HepG2 (cell line): ENCODE data around the gene MAGIX. TPM values are rescaled to one million over a fixed set of nuclear protein-coding genes. Genes with fewer than 3 reads are reported as not detected.

Source experiments
- ATAC-seq: fragments of 200-7000 bp; cut with Tn5 transposase; 3 replicates; pipeline ENCODE4 v1.9.1; 2020; ENCODE audit warnings: mild to moderate bottlenecking, moderate library complexity
- Bru-seq: library from RNA; stranded (reverse); fragments of 400-500 nt; gene quantifications from one replicate; lab custom pipeline; 2021; lab: Mats Ljungman, UMichigan
- BruChase-seq, 2 experiments: library from RNA; stranded (reverse); fragments of 400-500 nt; gene quantifications; one replicate each; lab custom pipeline; 2021; lab: Mats Ljungman, UMichigan
- BruUV-seq: library from RNA; stranded (reverse); fragments of 400-500 nt; replicated peaks from 2 replicates; lab custom pipeline; 2021; lab: Mats Ljungman, UMichigan
- CTCF ChIA-PET: fragments of 300-600 bp; formaldehyde crosslinking; extraction: SDS; loops from one replicate; lab custom pipeline; 2021; ENCODE audit warnings: low total read pairs, inconsistent platforms, low intra/inter-chr PET ratio; lab: Yijun Ruan, JAX
- POLR2A ChIA-PET: fragments of 350-600 bp; sonication (Branson Sonifier 250); formaldehyde crosslinking; loops from one replicate; lab custom pipeline; 2020; ENCODE audit warnings: antibody characterized with exemption, inconsistent platforms; lab: Yijun Ruan, JAX
- DNase-seq: peaks from one replicate; pipeline ENCODE4 v3.0.0-alpha.2; 2015; ENCODE audit warnings: low spot score
- FAIRE-seq: peaks from 3 replicates; lab custom pipeline; 2011; peaks lifted over from hg19 to GRCh38; lab: Jason Lieb, UNC
- H2AFZ ChIP-seq: one replicate; pipeline ENCODE4 v1.6.1; 2011; ENCODE audit warnings: low read length, inconsistent platforms
- H3K27ac ChIP-seq: fragments of 300-600 bp; 3 replicates; pipeline ENCODE4 v1.8.0; 2011; ENCODE audit warnings: mixed run types, mild to moderate bottlenecking, mixed read lengths, low read length, inconsistent platforms; ENCODE audit not compliant: insufficient read depth; ENCODE audit errors: extremely low read length
- H3K27me3 ChIP-seq, 2 experiments: fragments of 200-600 bp in 1 of 2; 2 replicates in 1 of 2; 3 replicates in 1 of 2; pipeline versions ENCODE4 v1.6.0 to v1.8.0; 2011; ENCODE audit warnings: low read length in 2 of 2, mild to moderate bottlenecking in 2 of 2, moderate library complexity in 2 of 2, inconsistent platforms in 1 of 2; ENCODE audit not compliant: insufficient read depth in 2 of 2, control insufficient read depth in 1 of 2
- H3K36me3 ChIP-seq, 2 experiments: fragments of 200-600 bp in 1 of 2; replicated peaks in 1 of 2; 2 replicates in 1 of 2; 3 replicates in 1 of 2; pipeline versions ENCODE4 v1.5.1 to v1.8.0; 2011; ENCODE audit warnings: low read length in 2 of 2, inconsistent platforms in 1 of 2; ENCODE audit not compliant: insufficient read depth in 2 of 2, control insufficient read depth in 1 of 2
- H3K4me1 ChIP-seq: 2 replicates; pipeline ENCODE4 v1.5.1; 2012; ENCODE audit warnings: low read length, inconsistent platforms; ENCODE audit not compliant: insufficient read depth
- H3K4me2 ChIP-seq: 2 replicates; pipeline ENCODE4 v1.6.0; 2011; ENCODE audit warnings: low read depth, low read length, inconsistent platforms
- H3K4me3 ChIP-seq, 3 experiments: fragments of 200-600 bp in 1 of 3; sonication (generic), shearing (Covaris generic) in 1 of 3; replicated peaks in 1 of 3; 2 replicates each; pipeline ENCODE4 v1.5.1; 2011 to 2016; ENCODE audit warnings: low read length in 3 of 3, inconsistent platforms in 2 of 3, low read depth in 2 of 3, mild to moderate bottlenecking in 2 of 3, control low read depth in 1 of 3, mixed read lengths in 1 of 3; ENCODE audit not compliant: insufficient read depth in 1 of 3
- H3K79me2 ChIP-seq: one replicate; pipeline ENCODE4 v1.6.1; 2011; ENCODE audit warnings: low read length, inconsistent platforms; ENCODE audit not compliant: insufficient read depth
- H3K9ac ChIP-seq: 2 replicates; pipeline ENCODE4 v1.6.0; 2011; ENCODE audit warnings: mild to moderate bottlenecking, low read depth, low read length, inconsistent platforms; ENCODE audit not compliant: insufficient read depth
- H3K9me3 ChIP-seq: 2 replicates; pipeline ENCODE4 v1.5.1; 2012; ENCODE audit warnings: mild to moderate bottlenecking, low read length
- H4K20me1 ChIP-seq: 2 replicates; pipeline ENCODE4 v1.6.0; 2011; ENCODE audit warnings: inconsistent platforms, mild to moderate bottlenecking, low read length, moderate library complexity; ENCODE audit not compliant: insufficient read depth
- ZEB1 ChIP-seq: IDR thresholded peaks from 2 replicates; pipeline ENCODE4 v1.6.1; 2012; ENCODE audit warnings: mild to moderate bottlenecking, low read depth, inconsistent platforms; ENCODE audit not compliant: insufficient replicate concordance
- whole genome bisulfite sequencing: methylation state at CpG from one replicate; pipeline ENCODE4 v1.1.6; 2017; ENCODE audit warnings: low lambda C conversion rate; 5-methylcytosine and 5-hydroxymethylcytosine counted together
- in situ Hi-C: cut with HindIII; loops from 2 replicates; pipeline ENCODE4 v1.10.0; 2017; ENCODE audit warnings: low pct_unique_long_range_greater_than_20kb; ENCODE audit not compliant: extremely low pct_ligation_motif_present
- intact Hi-C: fragments of 100-400 bp; cut with micrococcal nuclease; formaldehyde crosslinking; loops from one replicate; pipeline ENCODE4 v1.10.0; 2022; ENCODE audit not compliant: unreplicated experiment
- long read RNA-seq, 2 experiments: library from RNA in 1 of 2; library from polyadenylated mRNA in 1 of 2; stranded (forward) in 1 of 2; unstranded in 1 of 2; transcript quantifications; one replicate each; pipeline ENCODE4 v2.0.0, GENCODE V29; 2019 to 2022
- polyA minus RNA-seq, 3 experiments: library from RNA; depleted of rRNA, polyadenylated mRNA; stranded (reverse); fragments of >200 nt; gene quantifications; 2 replicates each; pipeline ENCODE4 v1.2.3, GENCODE V29; 2011; ENCODE audit warnings: low replicate concordance in 1 of 3
- polyA plus RNA-seq, 8 experiments: library from polyadenylated mRNA; depleted of rRNA in 3 of 8; stranded (reverse) in 7 of 8; unstranded in 1 of 8; fragments of >200 nt; fragmentation: Illumina TruSeq in 4 of 8; extraction: Trizol in 4 of 8; gene quantifications; 2 replicates each; pipeline versions ENCODE4 v1.2.1 to v1.2.3, GENCODE V29; 2011 to 2016; ENCODE audit warnings: low read depth in 4 of 8, missing spikeins in 1 of 8, mixed read lengths in 1 of 8; ENCODE audit not compliant: insufficient read depth in 1 of 8
- total RNA-seq, 5 experiments: library from RNA; depleted of rRNA; stranded (reverse); fragments of >200 nt; fragmentation: Illumina TruSeq; extraction: Trizol; gene quantifications; 2 replicates each; pipeline ENCODE4 v1.2.3, GENCODE V29; 2016; ENCODE audit warnings: low read depth in 1 of 5
- TF ChIP-seq, protein P1 (sequence below): sonication (generic); formaldehyde crosslinking; IDR thresholded peaks from 2 replicates; pipeline ENCODE4 v1.4.0; 2020; ENCODE audit warnings: missing genetic modification reagents

The MAGIX gene
- 1.0 and 1.2 TPM in 2 replicates for total RNA-seq (2016; rRNA removed; fragmentation: Illumina TruSeq; extraction: Trizol)
- total RNA-seq (2016; cell fraction: cytosol; rRNA removed; fragmentation: Illumina TruSeq; extraction: Trizol; ENCODE audit: low read depth) = 0.35 and 0.40 TPM in 2 replicates
- total RNA-seq (2016; cell fraction: insoluble cytoplasmic fraction; rRNA removed; fragmentation: Illumina TruSeq; extraction: Trizol) = 0.65 and 1.4 TPM in 2 replicates
- 0.65 and 0.90 TPM in 2 replicates for total RNA-seq (2016; cell fraction: membrane; rRNA removed; fragmentation: Illumina TruSeq; extraction: Trizol)
- total RNA-seq (2016; cell fraction: nucleus; rRNA removed; fragmentation: Illumina TruSeq; extraction: Trizol) = 0.78 and 0.85 TPM in 2 replicates
- polyA plus RNA-seq (2011; rRNA removed) = 0.37 and 0.63 TPM in 2 replicates
- polyA plus RNA-seq (2011; cell fraction: cytosol; rRNA removed) = 0.35 and 1.4 TPM in 2 replicates
- 1.9 and 2.3 TPM in 2 replicates for polyA plus RNA-seq (2011; cell fraction: nucleus; rRNA removed)
- 0.21 and 0.40 TPM in 2 replicates for polyA plus RNA-seq (2012)
- polyA plus RNA-seq (2016; cell fraction: cytosol; fragmentation: Illumina TruSeq; extraction: Trizol; ENCODE audit: low read depth) = 0.27 and 0.53 TPM in 2 replicates
- polyA plus RNA-seq (2016; cell fraction: insoluble cytoplasmic fraction; fragmentation: Illumina TruSeq; extraction: Trizol; ENCODE audit: low read depth) = 0.74 and 1.2 TPM in 2 replicates
- polyA plus RNA-seq (2016; cell fraction: membrane; fragmentation: Illumina TruSeq; extraction: Trizol; ENCODE audit: low read depth) = 0.58 and 1.1 TPM in 2 replicates
- 0.57 and 1.8 TPM in 2 replicates for polyA plus RNA-seq (2016; cell fraction: nucleus; fragmentation: Illumina TruSeq; extraction: Trizol; ENCODE audit: insufficient read depth, low read depth)
- polyA minus RNA-seq (2011; rRNA and poly(A)+ RNA removed; ENCODE audit: low replicate concordance) = 0.60 and 1.7 TPM in 2 replicates
- polyA minus RNA-seq (2011; cell fraction: cytosol; rRNA and poly(A)+ RNA removed) = not detected in 2 replicates
- 0.52 and 1.2 TPM in 2 replicates for polyA minus RNA-seq (2011; cell fraction: nucleus; rRNA and poly(A)+ RNA removed)
- Bru-seq, nascent RNA = percentile 32 among the genes with signal in this experiment
- percentile 33 among the genes with signal in this experiment for BruChase-seq, experiment 1, labeled RNA remaining after a 6-hour chase
- BruChase-seq, experiment 2, labeled RNA remaining after a 2-hour chase = percentile 28 among the genes with signal in this experiment
- long read RNA-seq, experiment 1, partial matches to known transcripts = 0 of 2 reads
- long read RNA-seq, experiment 1, other reads (novel, unspliced or antisense) = 2 of 2 reads
- long read RNA-seq, experiment 2, partial matches to known transcripts = 0 of 2 reads
- long read RNA-seq, experiment 2, other reads (novel, unspliced or antisense) = 2 of 2 reads

DNA sequence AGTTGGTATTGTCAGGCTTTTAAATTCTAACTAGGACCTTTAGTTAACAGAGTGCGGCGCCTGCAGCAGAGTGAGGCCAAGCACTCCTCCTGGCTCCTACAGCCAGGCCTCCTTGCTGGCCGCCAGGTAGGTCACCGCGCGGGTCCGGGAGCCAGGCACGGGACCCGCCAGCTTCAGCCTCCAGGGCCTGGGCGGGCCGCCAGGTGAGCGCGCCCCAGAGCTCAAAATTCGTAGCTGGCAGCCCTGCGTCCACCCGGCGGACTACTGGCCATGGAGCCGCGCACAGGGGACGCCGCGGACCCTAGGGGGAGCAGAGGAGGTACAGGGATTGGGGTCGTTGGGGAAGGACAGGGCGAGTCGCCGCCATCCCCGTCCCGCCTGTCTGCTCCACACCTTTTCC, at the start of gene MAGIX:
Gene MAGIX, plus strand, starts transcription at position 139 of the 400 bp plus-strand sequence. Its CDS starts 132 bp downstream, at position 271.
- BruUV-seq = no TSS peak
- intact Hi-C loops (loop anchor here (5.0 kb wide), 1 partner anchor 40 kb away; the partner anchor contains the start of gene GPKOW), in situ Hi-C loops (loop anchor here (5.0 kb wide), 1 partner anchor 40 kb away; the partner anchor contains the start of gene GPKOW)
- no peaks in the 10 kb centered on the region for H3K27me3 ChIP-seq
- ATAC-seq (no peak), FAIRE-seq (no peak), DNase-seq (no peak)
- peak within 1 kb of the TSS; percentile 57 for H3K4me2 ChIP-seq
- H3K9ac ChIP-seq = peak within 1 kb of the TSS; percentile 67; the same call in 1 of the 2 replicates
- no peak within 1 kb of the TSS for H2AFZ ChIP-seq
- no peaks in the 10 kb centered on the region for H3K36me3 ChIP-seq
- H4K20me1 ChIP-seq = no peaks in the 10 kb centered on the region
- peaks cover 22% of the 10 kb centered on the region; the same call in 1 of the 2 replicates for H3K4me1 ChIP-seq
- no peak within 1 kb of the TSS for H3K27ac ChIP-seq
- ChIA-PET POLR2A (no interaction called here), CTCF (no interaction called here)
- no peaks in the 10 kb centered on the region for H3K9me3 ChIP-seq
- TF ChIP-seq, protein P1, sequence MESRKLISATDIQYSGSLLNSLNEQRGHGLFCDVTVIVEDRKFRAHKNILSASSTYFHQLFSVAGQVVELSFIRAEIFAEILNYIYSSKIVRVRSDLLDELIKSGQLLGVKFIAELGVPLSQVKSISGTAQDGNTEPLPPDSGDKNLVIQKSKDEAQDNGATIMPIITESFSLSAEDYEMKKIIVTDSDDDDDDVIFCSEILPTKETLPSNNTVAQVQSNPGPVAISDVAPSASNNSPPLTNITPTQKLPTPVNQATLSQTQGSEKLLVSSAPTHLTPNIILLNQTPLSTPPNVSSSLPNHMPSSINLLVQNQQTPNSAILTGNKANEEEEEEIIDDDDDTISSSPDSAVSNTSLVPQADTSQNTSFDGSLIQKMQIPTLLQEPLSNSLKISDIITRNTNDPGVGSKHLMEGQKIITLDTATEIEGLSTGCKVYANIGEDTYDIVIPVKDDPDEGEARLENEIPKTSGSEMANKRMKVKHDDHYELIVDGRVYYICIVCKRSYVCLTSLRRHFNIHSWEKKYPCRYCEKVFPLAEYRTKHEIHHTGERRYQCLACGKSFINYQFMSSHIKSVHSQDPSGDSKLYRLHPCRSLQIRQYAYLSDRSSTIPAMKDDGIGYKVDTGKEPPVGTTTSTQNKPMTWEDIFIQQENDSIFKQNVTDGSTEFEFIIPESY (CRISPR knock-in tag) = peak; percentile 92
- TF ChIP-seq ZEB1 = no peak
- H3K4me3 ChIP-seq = peak within 1 kb of the TSS in 2 of 3 experiments; percentile 28 to 65; a peak in 2 of 6 replicates
- H3K79me2 ChIP-seq = no peaks in the 10 kb centered on the region
- WGBS = 100% methylated on average over 2 of the region's 28 CpGs
